Midbrain (tissue), 1 donor: ENCODE measurements around the gene CCP110.

ENCODE experiments used
- DNase-seq: peaks from one replicate; lab custom pipeline; 2025; lab: John Stamatoyannopoulos, UW

CCP110 gene

DNA sequence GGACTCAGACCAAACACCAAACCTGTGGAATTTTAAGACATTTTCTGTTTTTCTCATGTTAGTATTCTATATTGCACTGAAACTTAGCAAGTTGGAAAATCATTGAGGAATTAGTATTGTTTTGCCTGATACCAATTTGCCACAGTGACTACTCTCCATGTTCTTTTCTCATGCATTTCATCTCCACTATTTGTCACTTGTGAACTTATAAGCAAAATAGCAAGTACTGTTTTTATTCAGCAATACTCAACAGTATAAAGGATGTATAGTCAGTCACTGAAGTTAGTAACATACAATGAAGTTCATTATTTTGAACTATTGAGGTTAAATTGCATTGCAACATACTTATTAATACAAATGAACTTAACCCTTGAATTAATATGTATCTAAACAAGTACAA, 25.9 kb downstream of the CCP110 start:
- DNase-seq, result no peak

DNA sequence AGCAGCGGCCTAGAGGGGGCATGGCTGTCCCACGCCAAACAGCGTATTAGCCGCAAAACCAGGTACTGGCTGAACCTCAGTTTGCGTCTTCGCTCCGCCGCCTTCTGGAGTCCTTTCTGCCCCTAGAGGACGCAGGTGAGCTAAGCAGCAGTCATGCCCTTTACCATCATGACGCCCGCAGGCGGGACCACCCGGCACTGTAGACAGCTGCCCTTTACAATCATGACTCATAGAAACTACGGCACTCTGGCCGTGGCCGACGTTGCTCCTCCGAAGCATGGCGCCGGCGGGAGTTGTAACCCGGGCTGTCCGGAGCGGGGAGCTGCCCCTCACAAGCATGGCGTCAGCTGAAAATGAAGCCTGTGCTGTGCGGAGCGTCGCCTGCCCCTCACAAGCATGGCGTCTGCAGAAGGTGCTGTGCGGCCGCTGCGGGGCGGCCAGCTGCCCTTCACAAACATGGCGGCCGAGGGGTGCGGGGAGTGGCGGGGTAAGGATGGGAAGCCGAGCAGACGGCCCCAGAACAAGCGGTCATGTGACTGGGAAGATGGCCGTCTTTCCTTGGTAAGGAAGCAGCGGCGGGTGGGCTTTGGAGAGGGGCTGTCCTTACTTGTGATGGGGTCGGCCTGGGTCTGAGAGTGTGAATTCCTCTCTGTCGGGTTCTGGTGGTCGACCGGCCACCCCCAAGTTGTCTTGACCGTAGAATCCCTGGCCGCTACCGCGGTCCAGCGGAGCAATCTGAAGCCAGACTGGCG, 31.6 kb downstream of the CCP110 start, which contains the start of gene VPS35L:
VPS35L (plus strand) TSS at position 518 of the 752 bp plus-strand sequence; CDS start at position 545, 27 bp downstream.
- DNase-seq, result peak; percentile 98

DNA sequence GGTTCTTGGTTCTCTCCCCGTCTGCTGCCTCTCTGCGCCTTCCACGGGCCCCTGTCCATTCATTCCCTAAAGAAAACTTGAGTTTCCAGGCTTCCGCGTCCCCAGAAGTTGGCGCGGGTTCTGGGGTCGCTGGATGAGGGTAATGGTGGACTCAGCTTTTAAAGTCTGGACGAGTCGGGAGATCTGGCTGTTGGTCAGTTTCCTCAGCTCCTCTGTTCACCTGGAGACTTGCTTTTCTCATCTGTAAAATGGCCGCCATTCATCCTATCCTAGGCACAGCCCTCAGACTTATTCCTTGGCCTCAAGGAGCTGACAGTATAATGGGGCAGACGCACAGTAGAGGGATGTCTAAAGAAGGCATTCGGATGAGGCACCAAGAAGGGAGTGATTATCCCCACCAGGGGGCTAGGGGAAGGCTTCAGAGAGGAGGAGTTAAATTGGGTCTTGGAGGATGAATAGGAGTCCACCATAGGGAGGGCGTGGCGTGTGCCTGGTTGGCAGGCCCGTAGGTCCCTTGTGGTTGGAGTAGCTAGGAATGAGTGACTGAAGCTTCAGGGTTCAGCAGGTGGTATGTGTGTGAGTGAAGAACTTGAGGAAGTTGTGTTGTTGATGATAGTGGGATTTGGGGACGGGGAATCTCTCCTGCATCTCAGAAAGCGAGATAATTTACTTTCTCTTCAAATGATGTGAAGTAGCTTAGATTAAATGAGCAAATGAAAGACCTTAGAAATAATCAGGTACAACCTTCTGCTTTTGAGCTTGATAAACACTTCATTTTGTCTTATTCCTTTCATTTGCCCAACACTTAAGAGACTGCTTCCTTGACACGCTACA, 32.4 kb downstream of the CCP110 start:
- DNase-seq, result no peak

DNA sequence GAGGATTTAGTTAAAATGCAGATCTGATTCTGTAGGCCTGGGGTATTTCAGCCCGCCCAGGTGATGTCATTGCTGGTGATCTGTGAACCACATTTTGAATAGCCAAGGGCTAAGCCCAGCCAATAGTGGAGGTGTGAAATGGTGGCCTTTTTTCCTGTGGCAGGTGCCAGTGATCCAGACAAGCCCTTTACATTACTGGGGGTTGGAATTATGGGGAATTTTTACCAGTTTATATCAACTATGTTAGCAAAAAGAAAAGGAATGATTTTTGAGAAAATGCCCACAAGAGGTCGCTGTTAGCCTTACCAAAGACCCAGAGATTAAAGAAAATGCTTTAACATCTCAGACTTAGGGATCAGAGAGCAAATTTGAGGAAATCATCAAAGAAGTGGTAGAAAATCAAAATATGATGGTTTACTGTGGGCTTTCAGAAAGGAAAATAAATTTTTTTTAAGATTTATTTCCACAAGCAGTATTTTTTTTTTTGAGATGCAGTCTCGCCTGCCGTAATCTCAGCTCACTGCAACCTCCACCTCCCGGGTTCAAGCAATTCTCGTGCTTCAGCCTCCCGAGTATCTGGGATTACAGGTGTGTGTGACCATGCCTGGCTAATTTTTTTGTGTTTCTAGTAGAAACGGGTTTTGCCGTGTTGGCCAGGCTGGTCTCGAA, 35.6 kb downstream of the CCP110 start:
- DNase-seq, result peak; percentile 80

DNA sequence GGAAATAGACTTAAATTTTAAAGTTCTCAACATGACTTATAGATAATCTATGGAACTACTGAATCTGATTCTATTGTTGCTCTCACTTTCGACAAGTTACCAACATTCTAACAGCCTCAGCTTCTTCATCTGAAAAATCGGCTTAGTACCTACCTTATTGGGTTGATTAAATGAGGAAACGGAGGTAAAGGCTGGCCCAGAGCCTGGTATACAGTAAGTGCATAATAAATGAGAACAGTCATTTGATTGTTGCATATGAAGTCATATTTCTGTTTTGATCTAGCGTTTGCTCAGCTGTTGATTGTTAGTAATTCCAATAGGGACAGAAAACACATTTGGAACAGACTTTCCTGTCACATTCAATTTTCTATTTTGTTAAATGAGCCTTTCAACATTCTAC, 36.3 kb downstream of the CCP110 start:
- no peak for DNase-seq

DNA sequence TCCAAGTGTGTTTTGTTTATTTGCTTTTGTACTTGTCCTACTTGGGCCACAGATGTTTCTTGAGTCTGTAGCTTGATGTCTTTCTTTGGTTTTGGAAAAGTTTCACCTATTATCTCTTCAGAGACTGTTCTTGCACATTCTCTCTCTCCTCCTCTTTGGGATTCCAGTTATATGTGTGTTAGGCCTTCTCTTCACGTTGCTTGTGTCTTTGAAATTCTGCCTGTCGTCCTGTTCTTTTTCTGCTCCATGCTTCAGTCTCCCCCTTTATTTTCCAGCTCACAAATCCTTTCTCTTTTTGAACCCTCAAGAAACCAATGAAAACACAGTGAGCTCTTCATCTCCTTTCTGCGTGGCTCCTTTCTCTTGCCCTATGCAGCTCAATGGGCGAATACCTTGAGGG, 39.6 kb downstream of the CCP110 start:
- no peak for DNase-seq

DNA sequence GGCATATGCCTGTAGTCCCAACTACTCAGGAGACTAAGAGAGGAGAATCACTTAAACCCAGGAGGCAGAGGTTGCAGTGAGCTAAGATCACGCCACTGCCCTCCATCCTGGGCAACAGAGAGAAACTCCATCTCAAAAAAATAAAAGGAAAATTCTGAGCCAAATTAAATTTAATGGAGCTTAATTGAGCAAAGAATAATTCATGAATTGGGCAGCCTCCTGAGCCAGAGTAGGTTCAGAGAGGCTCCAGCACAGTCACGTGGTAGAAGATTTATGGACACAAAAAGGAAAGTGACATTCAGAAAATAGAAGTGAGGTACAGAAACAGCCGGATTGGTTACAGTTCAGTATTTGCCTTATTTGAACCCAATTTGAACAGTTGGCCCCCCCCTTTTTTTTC, 42.6 kb downstream of the CCP110 start:
- no peak for DNase-seq

DNA sequence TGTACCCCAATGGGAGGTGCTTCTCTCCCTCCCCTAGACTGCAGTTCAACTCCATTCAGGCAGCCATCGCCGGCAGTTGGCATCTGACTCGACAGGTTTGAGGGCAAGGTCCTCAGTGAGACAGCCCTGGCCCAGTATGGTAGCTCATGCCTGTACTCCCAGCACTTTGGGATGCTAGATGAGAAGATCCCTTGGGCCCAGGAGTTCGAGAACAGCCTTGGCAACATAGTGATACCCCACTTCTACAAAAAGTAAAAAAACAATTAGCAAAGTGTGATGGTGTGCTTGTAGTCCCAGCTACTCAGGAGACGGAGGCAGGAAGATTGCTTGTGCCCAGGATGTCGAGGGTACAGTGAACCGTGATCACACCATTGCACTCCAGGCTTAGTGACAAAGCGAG, 43.8 kb downstream of the CCP110 start:
- DNase-seq, result no peak

DNA sequence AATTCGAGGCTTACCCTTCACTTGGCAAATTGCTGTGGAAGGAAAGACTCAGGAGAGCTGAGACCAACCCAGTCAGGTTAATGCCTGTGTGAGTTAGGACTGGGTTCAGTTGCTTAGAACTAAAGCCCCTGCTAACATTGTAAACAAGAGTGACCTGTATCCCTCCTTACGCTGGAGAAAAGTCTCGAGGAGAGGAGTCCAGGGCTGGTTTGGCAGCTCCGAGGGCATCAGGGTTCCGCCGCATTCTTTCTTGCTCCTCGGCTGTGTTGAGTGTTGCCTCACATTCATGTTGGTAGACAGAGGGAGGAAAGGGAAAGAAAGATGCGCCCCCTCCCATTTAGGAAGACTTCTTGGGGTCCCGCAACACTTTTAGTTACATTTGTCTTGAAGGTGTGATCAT, 50.3 kb downstream of the CCP110 start:
- no peak for DNase-seq

DNA sequence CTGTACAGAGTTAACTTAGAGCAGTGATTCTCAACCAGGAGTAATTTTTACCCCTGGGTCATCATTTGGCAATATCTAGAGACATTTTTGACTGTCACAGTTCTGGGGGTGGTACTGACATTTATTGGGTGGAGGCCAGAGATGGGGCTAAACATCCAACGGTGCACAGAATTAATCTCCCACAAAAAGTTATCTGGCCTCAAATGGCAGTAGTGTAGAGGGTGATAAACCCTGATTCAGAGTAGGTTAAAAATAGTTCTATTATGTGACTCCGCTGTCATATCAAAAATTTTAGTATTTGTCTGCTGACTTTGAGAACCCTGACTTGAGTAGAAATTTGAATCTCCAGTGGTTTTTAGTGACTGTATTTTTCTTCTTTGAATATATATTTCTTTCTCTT, 50.9 kb downstream of the CCP110 start:
- no peak for DNase-seq

DNA sequence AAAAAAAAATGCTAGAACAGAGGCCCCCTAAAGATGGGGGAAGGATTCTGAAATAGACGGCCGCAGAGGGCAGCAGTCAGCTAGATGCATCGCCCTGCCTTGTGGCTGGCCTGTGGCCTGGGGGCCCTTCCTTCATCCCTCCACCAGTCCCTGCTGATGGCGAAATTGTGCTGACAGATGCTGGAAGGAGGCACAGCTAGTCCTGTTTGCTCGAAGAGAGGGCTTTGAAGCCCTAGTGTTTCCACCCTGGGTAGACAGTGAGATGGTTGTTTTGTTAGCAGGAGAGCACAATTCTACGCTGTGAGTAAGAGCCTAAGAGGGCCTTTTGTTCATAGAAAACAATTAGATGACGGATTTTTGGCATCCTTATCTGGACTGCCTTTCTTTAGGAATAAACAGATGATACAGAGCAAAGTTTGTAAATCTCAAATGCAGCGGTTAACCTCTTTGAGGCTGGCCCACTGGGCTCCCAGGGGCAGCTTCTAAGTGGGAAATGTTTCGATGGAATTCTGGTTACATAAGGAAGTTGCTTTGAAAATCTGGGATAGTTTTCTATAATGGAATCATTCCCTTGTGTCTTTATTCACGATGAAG, 54.7 kb downstream of the CCP110 start:
- DNase-seq, result peak; percentile 91

DNA sequence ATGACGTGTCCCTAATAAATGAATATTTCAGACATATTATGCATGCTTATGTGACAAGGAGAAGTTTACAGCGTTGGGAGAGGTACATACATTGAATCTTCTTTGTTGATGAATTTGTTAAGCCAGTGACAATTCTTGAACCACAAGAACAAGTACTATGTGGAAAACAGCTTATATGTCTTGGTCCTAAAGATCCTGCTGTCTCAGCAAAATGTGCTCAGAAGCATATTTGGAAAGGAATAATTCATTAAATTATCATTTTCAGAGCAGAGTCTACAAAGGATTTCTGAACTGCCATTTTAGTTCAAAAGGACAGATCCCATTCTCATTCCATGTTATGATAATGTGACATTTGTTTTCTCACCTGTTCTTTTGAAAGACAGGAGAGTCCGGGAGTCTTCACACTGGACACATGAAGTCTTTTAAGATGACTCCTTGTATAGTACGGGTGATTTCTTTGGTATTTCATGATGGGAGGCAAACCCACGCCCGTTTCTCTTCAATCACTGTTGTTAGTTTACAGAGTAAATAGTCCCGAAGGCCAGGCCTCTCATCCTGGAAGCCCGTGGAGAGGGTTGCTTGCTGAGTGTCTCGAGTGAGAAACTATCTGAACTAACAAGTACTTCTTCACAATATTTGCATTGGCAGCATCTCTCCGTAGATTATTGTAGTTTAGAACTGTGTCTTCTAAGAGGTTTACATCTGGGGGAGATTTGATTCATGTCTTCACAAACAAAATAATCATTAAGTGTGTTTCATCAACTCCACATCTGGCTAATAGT, 58.5 kb downstream of the CCP110 start:
- no peak for DNase-seq

DNA sequence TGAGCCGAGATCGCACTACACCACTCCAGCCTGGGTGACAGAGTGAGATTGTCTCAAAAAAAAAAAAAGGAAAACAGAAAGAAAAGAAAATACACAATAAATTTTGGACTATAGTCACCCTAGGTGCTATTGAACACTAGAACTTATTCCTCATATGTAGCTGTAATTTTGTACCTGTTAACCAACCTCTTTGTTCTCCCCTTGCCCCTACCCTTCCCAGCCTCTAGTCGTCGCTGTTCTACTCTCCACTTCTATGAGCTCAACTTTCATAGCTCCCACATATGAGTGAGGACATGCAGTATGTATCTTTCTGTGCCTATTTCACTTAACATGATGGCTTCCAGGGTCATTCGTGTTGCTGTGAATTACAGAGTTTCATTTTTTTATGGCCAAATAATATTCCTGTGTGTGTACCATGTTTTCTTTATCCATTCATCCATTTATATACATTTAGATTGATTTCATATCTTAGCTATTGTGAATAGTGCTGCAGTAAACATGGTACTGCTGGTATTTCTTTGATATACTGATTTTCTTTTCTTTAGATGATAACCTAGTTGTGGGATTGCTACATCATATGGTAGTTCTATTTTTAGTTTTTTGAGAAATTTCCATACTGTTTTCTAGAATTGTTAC, 60.0 kb downstream of the CCP110 start:
- peak; percentile 32 for DNase-seq

DNA sequence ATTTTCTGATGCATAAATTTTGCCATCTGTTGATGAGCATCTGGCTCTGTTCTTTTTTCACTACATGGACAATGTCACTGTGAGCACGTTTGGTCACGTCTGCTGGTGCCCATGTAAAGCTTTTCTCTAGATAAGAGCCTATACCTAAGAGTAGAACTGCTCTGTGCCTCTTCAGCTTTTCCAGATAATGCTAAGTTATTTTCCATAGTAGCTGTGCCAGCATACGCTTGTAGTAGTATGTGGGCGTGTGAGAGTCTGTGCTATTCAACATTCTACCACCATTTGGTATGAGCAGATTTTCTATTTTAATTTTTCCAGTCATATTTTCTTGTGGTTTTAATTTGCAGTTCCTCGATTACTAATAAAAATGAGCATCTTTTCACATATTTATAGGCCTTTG, 64.9 kb downstream of the CCP110 start:
- no peak for DNase-seq

DNA sequence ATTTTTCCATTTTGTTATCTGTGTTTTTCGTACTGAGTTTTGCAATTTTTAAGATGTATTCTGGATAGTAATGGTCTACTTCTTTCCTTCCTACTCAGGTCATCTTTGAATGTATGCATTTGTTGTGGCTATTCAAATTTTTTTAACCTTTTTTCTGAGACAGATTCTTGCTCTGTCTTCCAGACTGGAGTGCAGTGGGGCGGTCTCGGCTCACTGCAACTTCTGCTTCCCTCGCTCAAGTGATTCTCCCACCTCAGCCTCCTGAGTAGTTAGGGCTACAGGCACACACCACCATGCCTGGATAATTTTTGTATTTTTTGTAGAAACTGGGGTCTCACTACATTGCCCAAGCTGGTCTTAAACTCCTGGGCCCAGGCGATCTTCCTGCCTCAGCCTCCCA, 65.4 kb downstream of the CCP110 start:
- DNase-seq, result no peak

DNA sequence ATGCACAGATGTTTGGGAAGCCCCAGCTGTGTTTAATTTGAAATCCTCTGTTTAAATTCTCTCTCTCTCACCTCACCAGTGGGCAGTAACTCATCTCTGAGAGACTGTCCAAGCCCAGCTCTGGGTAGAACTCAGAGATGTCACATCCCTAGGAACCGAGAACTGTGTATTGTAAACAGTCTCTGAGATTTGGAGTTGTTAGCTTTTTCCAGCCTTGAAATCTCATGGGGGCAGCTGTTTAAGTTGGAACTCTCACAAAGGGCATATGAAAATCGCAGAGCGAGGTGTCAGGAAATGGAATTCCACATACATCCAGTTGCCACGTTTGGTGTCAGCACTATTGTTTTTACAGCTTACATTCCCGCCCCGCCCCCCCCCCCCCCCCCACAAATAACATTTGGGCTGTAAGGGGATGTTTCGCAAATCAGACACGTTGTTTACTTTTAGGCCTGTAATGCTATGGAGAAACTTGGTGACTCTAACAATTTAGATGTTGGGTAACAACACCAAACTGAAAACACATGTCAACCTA, 66.1 kb downstream of the CCP110 start:
- DNase-seq, result no peak

DNA sequence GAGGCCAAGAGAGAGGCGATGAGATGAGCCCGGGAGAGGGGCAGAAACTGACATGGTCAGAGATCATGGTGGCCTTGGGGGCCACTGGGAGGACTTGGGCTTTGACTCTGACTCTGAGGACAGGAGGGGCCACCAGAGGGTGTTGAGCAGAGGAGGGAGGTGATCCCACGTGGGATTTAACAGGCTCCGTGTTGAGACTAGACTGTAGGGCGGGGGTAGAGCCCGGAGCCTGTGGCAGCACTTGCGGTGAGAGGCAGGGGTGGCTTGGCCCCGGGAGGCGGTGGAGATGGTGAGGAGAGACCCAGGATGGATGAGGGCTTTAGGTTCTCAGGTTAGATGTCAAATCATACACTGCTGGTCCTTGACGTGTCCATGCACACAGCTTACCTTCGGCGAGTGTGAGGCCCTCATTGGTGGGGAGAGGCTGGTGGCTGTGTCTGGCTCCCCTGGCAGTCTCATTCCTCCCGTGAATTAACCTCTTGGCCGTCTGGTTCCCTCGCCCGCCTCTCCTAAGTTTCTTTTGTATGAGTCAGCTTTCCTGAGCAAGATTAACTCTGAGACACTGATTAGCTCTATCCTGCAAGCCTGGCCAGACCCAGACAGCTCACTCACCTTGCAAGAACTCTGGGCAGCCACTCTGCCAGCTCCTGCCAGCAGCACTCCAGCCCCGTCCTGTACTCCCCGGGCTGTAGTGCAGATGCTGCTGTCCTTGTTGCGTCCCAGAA, 71.5 kb downstream of the CCP110 start:
- no peak for DNase-seq

DNA sequence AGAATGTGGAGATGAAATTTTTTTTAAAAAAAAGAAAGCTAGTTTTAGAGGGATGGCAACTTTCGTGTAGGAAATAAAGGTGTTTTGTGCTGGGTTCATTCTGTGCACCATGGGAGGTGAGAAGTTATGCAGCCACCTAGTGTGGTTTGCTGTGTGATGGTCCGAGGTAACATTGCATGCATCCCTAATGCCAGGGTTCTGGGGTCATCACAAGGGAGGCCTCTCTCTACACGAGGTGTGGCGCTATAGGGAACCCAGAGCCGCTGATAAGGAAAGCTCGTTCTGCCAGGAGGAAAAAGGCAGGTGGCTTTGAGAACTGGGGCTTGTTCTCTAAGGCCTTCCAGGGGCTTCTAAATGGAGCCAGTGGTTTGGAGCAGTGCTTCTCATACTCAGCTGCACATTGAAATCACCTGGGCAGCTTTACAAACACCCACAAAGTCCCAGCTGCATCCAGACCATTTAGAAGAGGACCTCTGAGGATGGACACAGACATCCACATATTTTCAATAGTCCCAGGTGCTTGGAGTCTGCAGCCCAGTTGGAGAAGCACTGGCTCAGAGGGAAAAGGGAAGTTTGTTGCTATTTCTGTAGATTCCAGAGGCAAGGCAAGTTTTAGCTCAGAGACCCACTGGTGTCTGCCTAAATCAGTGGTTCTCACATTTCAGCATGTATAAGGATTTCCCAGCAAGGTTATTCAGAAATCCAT, 75.2 kb downstream of the CCP110 start:
- DNase-seq, result no peak

DNA sequence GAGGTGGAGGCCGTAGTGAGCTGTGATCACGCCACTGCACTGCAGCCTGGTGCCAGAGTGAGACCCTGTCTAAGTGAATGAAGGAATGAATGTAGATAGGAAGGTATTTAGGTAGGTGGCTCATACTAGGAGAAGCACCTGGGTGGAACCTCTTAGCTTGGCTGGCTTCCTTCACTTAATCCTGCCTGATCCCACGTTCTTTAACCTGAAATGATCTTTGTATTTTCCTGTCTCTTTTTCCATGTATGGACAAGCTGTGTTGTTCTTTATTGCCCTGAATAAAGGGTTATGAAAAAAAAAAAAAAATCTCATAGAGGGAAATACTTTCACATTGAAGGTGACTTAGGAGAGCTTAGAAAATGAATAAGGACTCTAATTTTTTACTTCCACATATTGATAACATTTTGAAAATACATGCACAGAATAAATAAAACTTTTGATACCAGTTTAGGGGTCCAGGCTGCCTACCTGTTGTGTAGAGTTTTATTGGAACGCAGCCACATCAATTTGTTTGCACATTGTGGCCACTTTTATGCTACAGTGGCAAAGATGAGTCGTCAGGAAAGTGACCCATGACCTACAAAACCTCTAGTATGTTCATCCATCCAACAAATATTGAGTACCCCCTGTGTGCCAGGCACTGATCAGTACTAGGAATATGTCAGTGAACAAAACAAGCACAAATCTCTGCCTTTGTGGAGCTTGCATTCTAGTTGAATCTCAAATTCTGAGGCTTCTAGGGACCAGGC, 76.4 kb downstream of the CCP110 start:
- no peak for DNase-seq
